Measurements from ENCODE around the gene YWHAQ. TPM values are rescaled to one million over a fixed set of nuclear protein-coding genes. Genes with fewer than 3 reads are reported as not detected.

YWHAQ gene
- total and polyA plus RNA-seq, 4 donors, result 68.8 to 145 (median 88.0) TPM

GRCh38 chr2:9647884-9648283 is 17.1 kb upstream of the YWHAQ start:
- TF ChIP-seq RXRA (IDR thresholded peaks at IDR 0.05), result peak in 1 of 2 donors; percentile 20
- no peak for TF ChIP-seq JUND (IDR thresholded peaks at IDR 0.05)

GRCh38 chr2:9646196-9647030 is 15.6 kb upstream of the YWHAQ start:
- Histone ChIP-seq H3K36me3 (ENCODE audit: control insufficient read depth in 4 of 4, insufficient read depth in 3 of 4, low read depth in 1 of 4, low read length in 3 of 4) (no peaks in the 10 kb centered on the region), H3K4me3 (ENCODE audit: low read depth in 1 of 3, low read length in 3 of 3) (no peak overlapping the region), H3K9ac (ENCODE audit: low read depth in 1 of 2, low read length in 2 of 2) (no peak overlapping the region), H3K9me3 (ENCODE audit: control insufficient read depth in 4 of 4, low read length in 3 of 4) (no peaks in the 10 kb centered on the region), H3K27me3 (ENCODE audit: control insufficient read depth in 4 of 4, insufficient read depth in 4 of 4, low read length in 3 of 4) (no peaks in the 10 kb centered on the region), H3K4me1 (ENCODE audit: control insufficient read depth in 4 of 4, insufficient read depth in 4 of 4, low read length in 3 of 4) (no peaks in the 10 kb centered on the region), H3K27ac (ENCODE audit: low read depth in 1 of 2, low read length in 2 of 2) (no peak overlapping the region)
- no peak for DNase-seq (ENCODE audit: low spot score)
- TF ChIP-seq TAF1 (conservative IDR thresholded peaks at IDR 0.05), result no peak
- TF ChIP-seq FOXA1 (IDR thresholded peaks at IDR 0.05), result no peak
- no peak for TF ChIP-seq RXRA (IDR thresholded peaks at IDR 0.05)
- TF ChIP-seq SP1 (IDR thresholded peaks at IDR 0.05), result no peak
- no peak for TF ChIP-seq YY1 (IDR thresholded peaks at IDR 0.05)
- TF ChIP-seq MAX (IDR thresholded peaks at IDR 0.05), result no peak
- no peak for TF ChIP-seq GABPA (IDR thresholded peaks at IDR 0.05 in 1 of 2, conservative IDR thresholded peaks at IDR 0.05 in 1 of 2)
- no peak for TF ChIP-seq HNF4G (IDR thresholded peaks at IDR 0.05)
- TF ChIP-seq, protein P1, sequence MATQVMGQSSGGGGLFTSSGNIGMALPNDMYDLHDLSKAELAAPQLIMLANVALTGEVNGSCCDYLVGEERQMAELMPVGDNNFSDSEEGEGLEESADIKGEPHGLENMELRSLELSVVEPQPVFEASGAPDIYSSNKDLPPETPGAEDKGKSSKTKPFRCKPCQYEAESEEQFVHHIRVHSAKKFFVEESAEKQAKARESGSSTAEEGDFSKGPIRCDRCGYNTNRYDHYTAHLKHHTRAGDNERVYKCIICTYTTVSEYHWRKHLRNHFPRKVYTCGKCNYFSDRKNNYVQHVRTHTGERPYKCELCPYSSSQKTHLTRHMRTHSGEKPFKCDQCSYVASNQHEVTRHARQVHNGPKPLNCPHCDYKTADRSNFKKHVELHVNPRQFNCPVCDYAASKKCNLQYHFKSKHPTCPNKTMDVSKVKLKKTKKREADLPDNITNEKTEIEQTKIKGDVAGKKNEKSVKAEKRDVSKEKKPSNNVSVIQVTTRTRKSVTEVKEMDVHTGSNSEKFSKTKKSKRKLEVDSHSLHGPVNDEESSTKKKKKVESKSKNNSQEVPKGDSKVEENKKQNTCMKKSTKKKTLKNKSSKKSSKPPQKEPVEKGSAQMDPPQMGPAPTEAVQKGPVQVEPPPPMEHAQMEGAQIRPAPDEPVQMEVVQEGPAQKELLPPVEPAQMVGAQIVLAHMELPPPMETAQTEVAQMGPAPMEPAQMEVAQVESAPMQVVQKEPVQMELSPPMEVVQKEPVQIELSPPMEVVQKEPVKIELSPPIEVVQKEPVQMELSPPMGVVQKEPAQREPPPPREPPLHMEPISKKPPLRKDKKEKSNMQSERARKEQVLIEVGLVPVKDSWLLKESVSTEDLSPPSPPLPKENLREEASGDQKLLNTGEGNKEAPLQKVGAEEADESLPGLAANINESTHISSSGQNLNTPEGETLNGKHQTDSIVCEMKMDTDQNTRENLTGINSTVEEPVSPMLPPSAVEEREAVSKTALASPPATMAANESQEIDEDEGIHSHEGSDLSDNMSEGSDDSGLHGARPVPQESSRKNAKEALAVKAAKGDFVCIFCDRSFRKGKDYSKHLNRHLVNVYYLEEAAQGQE (IDR thresholded peaks at IDR 0.05), result no peak
- TF ChIP-seq NR2F2 (IDR thresholded peaks at IDR 0.05), result no peak
- no peak for TF ChIP-seq EGR1 (IDR thresholded peaks at IDR 0.05; ENCODE audit: low read depth in 2 of 2)
- no peak for TF ChIP-seq ZBTB33 (IDR thresholded peaks at IDR 0.05)
- TF ChIP-seq HNF4A (conservative IDR thresholded peaks at IDR 0.05), result no peak
- TF ChIP-seq FOXA2 (IDR thresholded peaks at IDR 0.05), result no peak
- TF ChIP-seq, protein P2, sequence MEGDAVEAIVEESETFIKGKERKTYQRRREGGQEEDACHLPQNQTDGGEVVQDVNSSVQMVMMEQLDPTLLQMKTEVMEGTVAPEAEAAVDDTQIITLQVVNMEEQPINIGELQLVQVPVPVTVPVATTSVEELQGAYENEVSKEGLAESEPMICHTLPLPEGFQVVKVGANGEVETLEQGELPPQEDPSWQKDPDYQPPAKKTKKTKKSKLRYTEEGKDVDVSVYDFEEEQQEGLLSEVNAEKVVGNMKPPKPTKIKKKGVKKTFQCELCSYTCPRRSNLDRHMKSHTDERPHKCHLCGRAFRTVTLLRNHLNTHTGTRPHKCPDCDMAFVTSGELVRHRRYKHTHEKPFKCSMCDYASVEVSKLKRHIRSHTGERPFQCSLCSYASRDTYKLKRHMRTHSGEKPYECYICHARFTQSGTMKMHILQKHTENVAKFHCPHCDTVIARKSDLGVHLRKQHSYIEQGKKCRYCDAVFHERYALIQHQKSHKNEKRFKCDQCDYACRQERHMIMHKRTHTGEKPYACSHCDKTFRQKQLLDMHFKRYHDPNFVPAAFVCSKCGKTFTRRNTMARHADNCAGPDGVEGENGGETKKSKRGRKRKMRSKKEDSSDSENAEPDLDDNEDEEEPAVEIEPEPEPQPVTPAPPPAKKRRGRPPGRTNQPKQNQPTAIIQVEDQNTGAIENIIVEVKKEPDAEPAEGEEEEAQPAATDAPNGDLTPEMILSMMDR (IDR thresholded peaks at IDR 0.05; ENCODE audit: low read depth, low read length, missing input control), result no peak
- no peak for TF ChIP-seq ATF3 (IDR thresholded peaks at IDR 0.05)
- no peak for TF ChIP-seq JUND (IDR thresholded peaks at IDR 0.05)
- TF ChIP-seq RAD21 (IDR thresholded peaks at IDR 0.05), result no peak
- 88% methylated on average over 17 of the region's 17 CpGs for WGBS

More at GRCh38 chr2:9647884-9648283, 17.1 kb upstream of the YWHAQ start:
- Histone ChIP-seq H3K27me3 (ENCODE audit: control insufficient read depth in 4 of 4, insufficient read depth in 4 of 4, low read length in 3 of 4) (no peaks in the 10 kb centered on the region), H3K36me3 (ENCODE audit: control insufficient read depth in 4 of 4, insufficient read depth in 3 of 4, low read depth in 1 of 4, low read length in 3 of 4) (no peaks in the 10 kb centered on the region), H3K9me3 (ENCODE audit: control insufficient read depth in 4 of 4, low read length in 3 of 4) (no peaks in the 10 kb centered on the region), H3K9ac (ENCODE audit: low read depth in 1 of 2, low read length in 2 of 2) (no peak overlapping the region), H3K4me3 (ENCODE audit: low read depth in 1 of 3, low read length in 3 of 3) (no peak overlapping the region), H3K4me1 (ENCODE audit: control insufficient read depth in 4 of 4, insufficient read depth in 4 of 4, low read length in 3 of 4) (no peaks in the 10 kb centered on the region), H3K27ac (ENCODE audit: low read depth in 1 of 2, low read length in 2 of 2) (no peak overlapping the region)
- 37% methylated on average over 6 of the region's 6 CpGs for WGBS
- no peak for DNase-seq (ENCODE audit: low spot score)

All from liver (tissue), 9 donors.